GM18951 (cell line): ENCODE results near the gene OR52H1.
"Not testable (repeated sequence)": the region's sequence is repeated elsewhere in the genome, so short reads cannot be mapped to it uniquely, and the experiment has no call there.

Experiments
- POLR2A ChIP-seq: IDR thresholded peaks from 4 replicates; pipeline ENCODE4 v1.6.1; 2011; ENCODE audit warnings: mild to moderate bottlenecking; ENCODE audit not compliant: insufficient read length, insufficient read depth; ENCODE audit errors: extremely low read depth
- in situ Hi-C: fragments of 300-500 bp; cut with MboI; formaldehyde crosslinking; loops from one replicate; pipeline ENCODE4 v1.12.0; 2022; ENCODE audit warnings: low sequenced_read_pairs, mixed read lengths, inconsistent platforms; ENCODE audit not compliant: unreplicated experiment

The OR52H1 gene

DNA sequence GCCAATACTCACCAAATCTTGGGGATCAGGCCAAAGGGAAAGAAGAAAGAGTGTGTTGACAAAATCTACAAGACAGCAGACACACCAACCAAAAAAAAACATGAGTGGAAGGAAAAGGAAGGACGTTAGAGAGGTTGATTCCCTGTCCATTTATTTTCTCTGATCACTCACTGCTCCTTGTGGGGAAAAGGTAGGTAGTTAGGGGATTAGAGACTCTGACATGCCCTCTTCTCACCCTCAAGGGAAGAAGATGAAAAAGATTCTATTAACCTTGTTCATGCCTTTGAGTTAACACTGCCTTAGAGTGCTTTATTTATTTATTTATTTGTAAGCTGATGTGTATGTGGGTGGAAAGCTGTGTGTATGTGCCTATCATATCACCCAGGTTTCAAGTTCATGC, at the start of gene OR52H1:
OR52H1 (minus strand) TSS at position 101 of the 400 bp plus-strand sequence. CDS start 3,035 bp downstream, outside the sequence.
- in situ Hi-C loops: no loop called here
- no peak for TF ChIP-seq POLR2A

DNA sequence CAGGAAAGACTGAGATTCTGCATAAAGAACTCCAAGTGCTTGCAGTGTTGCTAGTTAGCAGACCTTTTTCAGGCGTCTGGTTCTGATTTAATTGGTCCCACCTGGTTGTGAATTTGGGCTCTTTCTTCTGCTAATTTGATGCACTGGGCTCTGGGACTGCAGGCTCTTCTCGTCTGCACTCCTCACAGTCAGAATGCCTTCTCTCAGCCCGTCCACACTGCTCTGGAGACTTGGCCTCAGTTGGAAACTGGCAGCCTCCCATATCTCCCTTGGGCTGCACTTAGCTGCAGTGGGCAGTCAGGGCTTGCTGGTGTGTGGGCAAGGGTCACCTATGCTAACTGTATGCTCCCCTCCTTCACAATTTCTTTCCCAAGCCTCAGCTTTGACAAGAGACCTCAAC, 49.6 kb upstream of the OR52H1 start:
- in situ Hi-C loops: no loop called here
- TF ChIP-seq POLR2A: no peak

DNA sequence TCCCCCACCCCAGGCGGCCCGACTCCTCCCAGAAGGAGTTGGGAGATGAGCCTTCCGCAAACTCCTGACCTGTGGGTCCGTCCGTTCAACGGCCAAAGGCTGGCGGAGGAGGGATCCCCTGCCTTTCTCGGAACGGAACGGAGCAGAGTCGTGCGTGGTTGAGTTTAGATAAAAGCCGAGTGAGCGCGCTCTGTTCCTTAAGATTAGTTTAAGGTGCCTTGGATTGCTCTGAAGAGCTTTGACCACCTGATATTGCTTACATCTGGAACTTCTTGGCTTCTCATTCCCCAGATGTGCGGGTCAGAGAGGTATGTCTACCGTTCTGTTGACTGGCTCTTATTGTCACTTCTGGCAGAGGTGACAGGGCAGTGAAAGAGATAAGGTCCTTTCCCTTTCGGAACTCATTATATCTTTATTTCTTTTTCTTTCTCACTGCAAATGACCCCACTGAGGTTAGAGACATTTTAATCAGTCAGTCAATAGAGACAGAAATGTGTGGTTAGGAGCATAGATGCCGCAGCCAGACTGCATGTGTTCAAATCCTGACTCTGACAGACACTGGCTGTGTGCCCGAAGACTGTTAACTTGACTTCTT, 48.4 kb upstream of the OR52H1 start, which contains the start of gene TRIM6:
TRIM6 (plus strand) TSS at position 31 of the 595 bp plus-strand sequence; CDS start at position 292, 261 bp downstream.
- in situ Hi-C loops: no loop called here
- TF ChIP-seq POLR2A: peak; percentile 38

DNA sequence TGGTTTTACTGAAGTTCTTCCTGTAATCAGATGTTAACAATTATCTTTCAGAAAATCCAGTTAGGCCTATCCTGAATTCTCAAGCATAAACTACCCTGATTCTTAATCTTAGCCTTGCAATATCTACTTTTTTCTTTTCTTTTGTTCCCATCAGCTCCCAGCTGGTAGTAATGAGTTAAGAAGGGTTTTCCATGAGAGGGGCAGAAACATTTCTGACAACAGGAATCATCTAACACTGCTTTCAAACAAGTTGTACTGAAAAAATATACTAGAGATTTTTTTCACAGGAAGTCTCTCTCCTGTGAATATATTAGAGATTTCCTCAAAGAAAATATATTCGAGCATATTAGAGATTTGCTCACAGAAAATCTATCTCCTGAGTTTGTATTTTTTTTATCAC, 44.8 kb upstream of the OR52H1 start:
- in situ Hi-C loops: no loop called here
- no peak for TF ChIP-seq POLR2A

DNA sequence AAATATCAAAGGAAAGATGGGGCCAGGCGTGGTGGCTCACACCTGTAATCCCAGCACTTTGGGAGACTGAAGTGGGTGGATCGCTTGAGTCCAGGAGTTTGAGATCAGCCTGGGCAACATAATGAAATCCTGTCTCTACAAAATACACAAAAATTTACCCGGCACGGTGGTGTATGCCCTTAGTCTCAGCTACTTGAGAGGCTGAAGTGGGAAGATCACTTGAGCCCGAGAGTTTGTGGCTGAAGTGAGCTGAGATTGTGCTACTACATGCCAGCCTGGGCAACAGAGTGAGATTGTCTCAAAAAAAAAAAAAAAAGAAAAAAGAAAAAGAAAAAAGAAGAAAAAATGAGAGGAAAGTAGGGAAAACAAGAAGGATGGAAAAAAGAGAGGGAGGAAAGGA, 44.3 kb upstream of the OR52H1 start:
- in situ Hi-C loops: no loop called here
- TF ChIP-seq POLR2A: no peak

DNA sequence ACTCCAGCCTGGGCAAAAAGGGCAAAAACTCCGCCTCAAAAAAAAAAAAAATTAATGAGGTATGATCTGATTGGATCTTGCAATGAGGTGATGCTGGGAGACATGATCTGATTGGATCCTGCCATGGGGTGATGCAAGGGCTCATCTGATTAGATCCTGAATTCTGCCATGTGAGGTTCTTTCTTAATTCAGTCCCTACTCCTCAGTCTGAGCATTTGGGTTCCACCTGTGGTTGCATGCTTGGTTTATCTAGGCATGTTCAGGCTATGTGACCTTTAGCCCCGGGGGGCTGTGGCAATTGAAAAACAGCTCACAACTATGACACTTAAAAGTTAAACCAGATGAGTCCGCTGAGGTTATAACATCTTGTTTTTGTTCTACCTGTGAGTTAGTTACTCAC, 43.3 kb upstream of the OR52H1 start:
- no peak for TF ChIP-seq POLR2A
- in situ Hi-C loops: no loop called here

DNA sequence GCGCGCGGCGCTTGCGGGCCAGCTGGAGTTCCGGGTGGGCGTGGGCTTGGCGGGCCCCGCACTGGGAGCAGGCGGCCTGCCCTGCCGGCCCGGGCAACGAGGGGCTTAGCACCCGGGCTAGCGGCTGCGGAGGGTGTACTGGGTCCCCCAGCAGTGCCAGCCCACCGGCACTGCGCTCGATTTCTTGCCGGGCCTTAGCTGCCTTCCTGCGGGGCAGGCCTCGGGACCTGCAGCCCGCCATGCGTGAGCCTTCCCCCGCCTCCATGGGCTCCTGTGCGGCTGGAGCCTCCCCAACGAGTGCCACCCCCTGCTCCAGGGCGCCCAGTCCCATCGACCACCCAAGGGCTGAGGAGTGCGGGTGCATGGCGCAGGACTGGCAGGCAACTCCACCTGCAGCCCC, 41.6 kb upstream of the OR52H1 start:
- in situ Hi-C loops: not testable (repeated sequence)

DNA sequence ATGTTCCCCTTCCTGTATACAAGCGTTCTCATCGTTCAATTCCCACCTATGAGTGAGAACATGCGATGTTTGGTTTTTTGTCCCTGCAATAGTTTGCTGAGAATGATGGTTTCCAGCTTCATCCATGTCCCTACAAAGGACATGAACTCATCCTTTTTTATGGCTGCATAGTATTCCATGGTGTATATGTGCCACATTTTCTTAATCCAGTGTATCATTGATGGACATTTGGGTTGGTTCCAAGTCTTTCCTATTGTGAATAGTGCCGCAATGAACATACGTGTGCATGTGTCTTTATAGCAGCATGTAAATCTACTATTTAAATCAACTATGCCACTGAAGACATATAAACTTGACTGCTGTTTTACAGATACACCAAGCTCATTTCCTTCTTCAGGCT, 36.1 kb upstream of the OR52H1 start:
- in situ Hi-C loops: not testable (repeated sequence)

DNA sequence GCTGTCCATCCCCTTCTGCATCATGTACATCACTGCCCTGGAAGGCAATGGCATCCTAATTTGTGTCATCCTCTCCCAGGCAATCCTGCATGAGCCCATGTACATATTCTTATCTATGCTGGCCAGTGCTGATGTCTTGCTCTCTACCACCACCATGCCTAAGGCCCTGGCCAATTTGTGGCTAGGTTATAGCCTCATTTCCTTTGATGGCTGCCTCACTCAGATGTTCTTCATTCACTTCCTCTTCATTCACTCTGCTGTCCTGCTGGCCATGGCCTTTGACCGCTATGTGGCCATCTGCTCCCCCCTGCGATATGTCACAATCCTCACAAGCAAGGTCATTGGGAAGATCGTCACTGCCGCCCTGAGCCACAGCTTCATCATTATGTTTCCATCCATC, 32.7 kb upstream of the OR52H1 start:
- in situ Hi-C loops: no loop called here
- TF ChIP-seq POLR2A: no peak

DNA sequence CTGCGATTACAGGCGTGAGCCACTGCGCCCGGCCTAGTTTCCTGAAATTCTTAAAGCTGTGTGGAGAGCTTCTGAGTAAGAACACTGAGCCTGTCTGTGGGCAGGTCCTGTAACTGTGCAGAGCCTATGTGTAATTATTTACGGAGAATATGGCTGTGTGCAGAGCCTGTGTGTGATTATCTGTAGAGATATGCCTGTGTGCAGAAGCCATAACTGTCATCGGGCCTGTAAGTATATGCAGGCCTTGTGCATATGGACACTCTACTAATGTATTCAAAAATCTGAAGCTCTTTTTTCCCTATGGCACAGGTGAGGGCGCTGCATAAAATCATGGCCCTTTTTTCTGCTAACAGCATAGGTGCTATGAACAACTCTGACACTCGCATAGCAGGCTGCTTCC, 32.2 kb upstream of the OR52H1 start, which contains the start of gene OR52B6:
OR52B6 (plus strand) TSS at position 301 of the 400 bp plus-strand sequence; CDS start at position 301, 0 bp downstream.
- in situ Hi-C loops: no loop called here

DNA sequence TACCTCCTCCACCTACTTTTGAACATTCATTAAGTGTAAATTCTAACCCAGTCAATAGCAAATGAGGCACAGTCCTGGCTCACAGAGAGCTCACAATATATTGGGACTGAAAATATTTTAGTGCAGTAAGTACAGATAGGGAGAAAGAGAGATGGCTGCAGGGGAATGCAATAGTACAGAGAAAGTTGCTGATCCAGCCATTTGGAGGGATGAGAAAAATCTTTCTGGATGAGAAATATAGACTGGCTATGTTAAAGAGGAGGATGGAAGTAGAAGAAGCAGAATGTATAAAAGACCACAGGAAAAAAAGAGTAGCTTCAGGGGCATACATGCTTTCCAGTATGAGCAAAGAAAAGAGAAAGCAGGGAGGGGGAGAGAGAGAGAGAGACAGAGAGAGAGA, 28.8 kb upstream of the OR52H1 start:
- in situ Hi-C loops: no loop called here
- no peak for TF ChIP-seq POLR2A

More for the DNA sequence above, 32.2 kb upstream of the OR52H1 start, which contains the start of gene OR52B6:
- TF ChIP-seq POLR2A: no peak

DNA sequence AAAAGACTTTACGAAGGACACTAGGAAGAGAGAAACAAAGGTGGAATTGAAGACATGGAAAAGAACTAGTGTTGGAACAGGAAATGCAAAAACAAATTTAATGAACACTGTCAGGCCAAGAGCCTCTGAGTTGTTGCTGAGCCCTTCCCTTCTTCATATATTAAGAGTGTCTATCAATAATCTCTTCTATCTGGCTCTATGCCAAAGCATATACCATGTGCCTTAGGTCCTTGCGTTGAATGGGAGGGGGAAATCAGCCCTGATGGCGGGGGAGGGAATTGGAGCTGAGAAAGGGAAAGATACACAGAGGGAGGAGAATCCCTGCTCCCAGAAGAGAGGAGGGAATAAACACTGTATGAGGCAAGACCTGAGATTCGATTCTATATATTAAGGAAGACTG, 26.8 kb upstream of the OR52H1 start:
- in situ Hi-C loops: no loop called here
- TF ChIP-seq POLR2A: no peak

DNA sequence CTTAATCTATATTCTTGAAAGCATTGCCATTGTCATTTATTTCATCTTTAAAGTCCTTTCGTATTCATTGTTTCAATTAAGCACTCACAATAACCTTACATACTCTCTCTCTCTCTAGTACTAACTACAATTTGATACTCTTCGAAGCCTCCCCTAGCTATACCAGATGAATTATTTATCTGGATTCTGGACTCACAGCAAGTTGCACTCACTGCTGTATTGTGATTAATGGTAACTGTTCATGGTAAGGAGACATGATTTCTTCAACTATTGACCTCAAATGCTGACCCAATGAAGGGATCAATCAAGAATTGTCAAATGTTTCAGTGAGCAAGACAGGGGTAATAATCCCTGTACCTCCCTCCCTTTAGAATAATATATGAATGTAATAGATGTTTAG, 26.3 kb upstream of the OR52H1 start:
- in situ Hi-C loops: no loop called here
- no peak for TF ChIP-seq POLR2A

DNA sequence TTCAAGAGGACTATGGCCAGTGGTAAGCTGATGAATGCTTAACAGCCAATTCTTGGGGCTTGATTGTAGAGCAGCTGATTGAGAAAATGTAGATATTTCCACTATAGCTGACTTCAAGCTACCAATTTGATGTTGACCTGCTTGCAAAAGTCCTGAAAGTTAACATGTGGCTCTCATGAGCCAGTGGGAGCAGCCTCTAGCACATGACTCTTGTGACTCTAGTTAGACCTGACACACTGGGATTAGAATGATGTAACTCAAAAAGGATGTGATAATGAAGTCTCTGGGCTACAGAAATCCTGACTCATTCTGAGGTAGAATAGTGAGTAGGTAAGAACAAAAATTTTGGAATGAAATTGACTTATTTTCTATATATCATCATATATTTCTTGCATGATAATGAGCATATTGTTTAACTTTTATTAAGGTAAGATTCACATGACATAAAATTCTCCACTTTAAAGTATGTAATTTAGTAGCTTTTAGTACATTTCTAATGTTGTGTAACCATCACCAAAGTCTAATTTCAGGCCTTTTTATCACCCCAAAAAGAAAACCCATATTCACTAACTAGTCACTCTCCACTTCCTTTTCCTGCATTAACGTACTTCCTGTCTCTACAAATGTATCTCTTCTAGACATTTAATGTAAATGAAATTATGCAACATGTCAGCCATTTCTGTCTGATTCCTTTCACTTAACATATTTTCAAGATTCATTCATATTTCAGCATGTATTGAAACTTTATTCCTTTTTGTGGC, 16.1 kb upstream of the OR52H1 start:
- in situ Hi-C loops: no loop called here
- TF ChIP-seq POLR2A: no peak
